Stimulated activated effector memory CD8-positive, alpha-beta T cell treated with anti-CD3 and anti-CD28 coated beads, Interleukin-12 subunit alpha, Interleukin-12 subunit beta, amount 100 ng/mL, for 72 hours (primary cell): Measurements from ENCODE around the gene UNC45A.

ENCODE experiments used
- ATAC-seq: fragments of 150-1000 bp; cut with Tn5 transposase; 2 replicates; pipeline ENCODE4 v1.10.0; 2021
- DNase-seq, 2 donors: peaks; one replicate each; pipeline ENCODE4 v3.0.0; 2021 to 2022; ENCODE audit warnings: low spot score in 2 of 2
- H3K27ac Mint-ChIP-seq: one replicate; pipeline ENCODE4 v1.8.0; 2022; ENCODE audit warnings: mild to moderate bottlenecking, mixed read lengths
- H3K36me3 Mint-ChIP-seq: one replicate; pipeline ENCODE4 v1.8.0; 2022; ENCODE audit warnings: mild to moderate bottlenecking, mixed read lengths
- H3K4me1 Mint-ChIP-seq: one replicate; pipeline ENCODE4 v1.8.0; 2022; ENCODE audit warnings: mixed read lengths
- H3K4me3 Mint-ChIP-seq: one replicate; pipeline ENCODE4 v1.8.0; 2022; ENCODE audit warnings: mild to moderate bottlenecking, mixed read lengths
- H3K9me3 Mint-ChIP-seq: one replicate; pipeline ENCODE4 v1.8.0; 2022; ENCODE audit warnings: mixed read lengths

Gene UNC45A

GRCh38 chr15:90956274-90957030, 21.4 kb downstream of the UNC45A start:
- H3K36me3 Mint-ChIP-seq = peaks cover 73% of the 10 kb centered on the region
- ATAC-seq (no peak), DNase-seq (peak; percentile 28 to 70)
- peaks cover 16% of the 10 kb centered on the region for H3K4me1 Mint-ChIP-seq
- H3K27ac Mint-ChIP-seq = peak overlapping the region; percentile 96
- H3K4me3 Mint-ChIP-seq = peak overlapping the region; percentile 79
- H3K9me3 Mint-ChIP-seq = no peaks in the 10 kb centered on the region

DNA sequence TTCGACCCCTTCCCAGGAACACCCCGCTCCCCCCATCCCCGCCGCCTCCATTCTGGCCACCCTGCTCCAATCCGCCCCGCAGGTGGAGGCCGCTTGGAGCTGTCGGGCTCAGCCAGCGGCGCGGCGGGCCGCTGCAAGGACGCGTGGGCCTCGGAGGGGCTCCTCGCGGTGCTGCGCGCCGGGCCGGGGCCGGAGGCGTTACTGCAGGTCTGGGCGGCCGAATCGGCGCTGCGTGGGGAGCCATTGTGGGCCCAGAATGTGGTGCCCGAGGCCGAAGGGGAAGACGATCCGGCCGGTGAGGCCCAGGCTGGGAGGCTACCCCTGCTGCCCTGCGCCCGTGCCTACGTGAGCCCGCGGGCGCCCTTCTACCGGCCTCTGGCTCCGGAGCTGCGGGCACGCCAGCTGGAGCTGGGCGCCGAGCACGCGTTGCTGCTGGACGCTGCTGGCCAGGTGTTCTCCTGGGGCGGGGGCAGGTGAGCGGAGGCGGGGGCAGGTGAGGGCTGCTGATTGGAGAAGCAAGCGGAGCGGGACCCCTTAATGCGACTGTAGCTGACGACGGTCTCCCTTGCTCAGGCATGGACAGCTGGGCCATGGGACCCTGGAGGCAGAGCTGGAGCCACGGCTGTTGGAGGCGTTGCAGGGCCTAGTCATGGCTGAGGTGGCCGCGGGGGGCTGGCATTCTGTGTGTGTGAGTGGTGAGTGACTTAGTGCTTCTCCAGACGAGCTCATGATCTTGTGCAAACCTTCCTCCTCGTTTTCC, 22.1 kb downstream of the UNC45A start:
- Mint-ChIP-seq H3K27ac (no peak overlapping the region), H3K36me3 (peaks cover 73% of the 10 kb centered on the region), H3K4me1 (peaks cover 16% of the 10 kb centered on the region), H3K4me3 (peak overlapping the region; percentile 79), H3K9me3 (no peaks in the 10 kb centered on the region)
- ATAC-seq = no peak
- no peak for DNase-seq

DNA sequence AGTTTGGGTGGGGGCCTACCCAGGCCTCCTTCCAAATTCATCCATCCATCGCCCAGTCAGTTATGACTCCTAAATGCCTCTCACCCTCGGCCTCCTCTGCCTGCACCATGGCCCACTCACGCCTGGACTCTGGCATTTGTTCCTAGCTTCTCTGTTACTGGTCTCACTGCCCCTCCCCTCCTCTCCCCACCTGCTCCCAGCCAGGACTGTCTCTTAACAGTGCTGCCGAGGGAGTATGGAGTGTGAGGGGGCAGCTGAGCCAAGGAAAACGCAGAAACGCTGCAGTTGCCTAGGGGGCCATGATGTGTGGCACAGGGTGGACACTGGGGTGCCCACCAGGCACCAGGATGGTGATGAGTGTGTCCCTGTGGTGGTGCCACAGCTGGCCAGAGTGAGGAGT, 22.7 kb downstream of the UNC45A start:
- H3K36me3 Mint-ChIP-seq = peaks cover 73% of the 10 kb centered on the region
- DNase-seq (no peak), ATAC-seq (no peak)
- peak overlapping the region; percentile 79 for H3K4me3 Mint-ChIP-seq
- H3K4me1 Mint-ChIP-seq = peaks cover 16% of the 10 kb centered on the region
- no peak overlapping the region for H3K27ac Mint-ChIP-seq
- no peaks in the 10 kb centered on the region for H3K9me3 Mint-ChIP-seq

DNA sequence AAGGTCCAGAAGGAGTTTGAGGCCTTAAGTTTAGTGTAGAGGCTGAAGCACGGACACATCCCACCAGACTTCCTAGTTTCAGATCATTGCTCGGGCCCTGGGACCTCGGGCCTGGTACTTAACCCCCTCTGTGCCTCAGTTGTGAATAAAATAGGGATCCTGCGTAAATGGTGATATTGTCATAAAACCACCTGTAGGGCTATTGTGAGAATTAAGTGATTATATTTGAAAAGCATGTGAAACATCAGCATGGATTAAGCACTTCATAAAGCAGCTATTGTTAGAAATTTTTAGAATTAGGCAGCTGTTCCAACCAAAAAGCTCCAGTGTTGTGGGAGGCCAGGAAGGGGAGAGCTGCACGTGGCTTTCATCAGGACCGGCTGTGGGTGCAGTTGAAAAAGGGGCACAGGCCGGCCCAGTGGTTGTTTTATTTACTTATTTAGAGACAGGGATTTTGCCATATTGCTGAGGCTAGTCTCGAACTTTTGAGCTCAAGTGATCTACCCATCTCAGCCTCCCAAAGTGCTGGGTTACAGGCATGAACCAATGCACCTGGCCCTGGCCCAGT, 24.0 kb downstream of the UNC45A start:
- no peak for DNase-seq
- Mint-ChIP-seq H3K4me3 (no peak overlapping the region), H3K36me3 (peaks cover 74% of the 10 kb centered on the region), H3K27ac (no peak overlapping the region), H3K4me1 (peaks cover 7% of the 10 kb centered on the region), H3K9me3 (no peaks in the 10 kb centered on the region)
- no peak for ATAC-seq

DNA sequence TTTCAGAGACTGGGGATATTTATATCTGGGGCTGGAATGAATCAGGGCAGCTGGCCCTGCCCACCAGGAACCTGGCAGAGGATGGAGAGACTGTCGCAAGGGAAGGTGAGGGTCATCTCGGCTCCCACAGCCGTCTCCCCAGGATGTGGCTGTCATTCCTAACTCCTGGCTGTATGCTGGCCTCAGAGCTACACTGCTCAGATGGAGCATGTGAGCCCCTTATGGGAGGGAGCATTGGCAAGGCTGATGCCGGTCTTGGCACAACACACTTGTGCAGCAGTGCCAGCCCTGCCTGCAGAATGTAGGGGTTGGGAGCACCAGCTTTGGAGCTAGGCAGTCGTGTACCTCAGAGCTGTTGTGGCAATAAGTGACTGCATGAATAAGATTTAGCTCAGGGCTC, 24.8 kb downstream of the UNC45A start:
- Mint-ChIP-seq H3K4me1 (peaks cover 6% of the 10 kb centered on the region), H3K36me3 (peaks cover 74% of the 10 kb centered on the region), H3K4me3 (no peak overlapping the region), H3K27ac (no peak overlapping the region), H3K9me3 (no peaks in the 10 kb centered on the region)
- ATAC-seq = no peak
- no peak for DNase-seq

GRCh38 chr15:90960298-90961091, 25.4 kb downstream of the UNC45A start:
- Mint-ChIP-seq H3K4me3 (no peak overlapping the region), H3K36me3 (peaks cover 78% of the 10 kb centered on the region), H3K4me1 (peaks cover 6% of the 10 kb centered on the region), H3K27ac (peak overlapping the region; percentile 5), H3K9me3 (no peaks in the 10 kb centered on the region)
- ATAC-seq = no peak
- no peak for DNase-seq

GRCh38 chr15:90962021-90962420, 26.9 kb downstream of the UNC45A start:
- Mint-ChIP-seq H3K4me1 (peaks cover 6% of the 10 kb centered on the region), H3K4me3 (no peak overlapping the region), H3K9me3 (no peaks in the 10 kb centered on the region), H3K36me3 (peaks cover 89% of the 10 kb centered on the region), H3K27ac (no peak overlapping the region)
- DNase-seq (no peak), ATAC-seq (no peak)

GRCh38 chr15:90966262-90966661, 31.2 kb downstream of the UNC45A start:
- Mint-ChIP-seq H3K4me3 (no peak overlapping the region), H3K9me3 (no peaks in the 10 kb centered on the region), H3K4me1 (no peaks in the 10 kb centered on the region), H3K36me3 (peaks cover 85% of the 10 kb centered on the region), H3K27ac (no peak overlapping the region)
- no peak for ATAC-seq
- no peak for DNase-seq

- Mint-ChIP-seq H3K4me1 (no peaks in the 10 kb centered on the region), H3K27ac (no peak overlapping the region), H3K9me3 (no peaks in the 10 kb centered on the region), H3K36me3 (peaks cover 85% of the 10 kb centered on the region), H3K4me3 (no peak overlapping the region)
- ATAC-seq (no peak), DNase-seq (no peak)
Observed at GRCh38 chr15:90967206-90967605, 32.1 kb downstream of the UNC45A start.

- no peak overlapping the region for H3K4me3 Mint-ChIP-seq
- peaks cover 85% of the 10 kb centered on the region for H3K36me3 Mint-ChIP-seq
- no peaks in the 10 kb centered on the region for H3K9me3 Mint-ChIP-seq
- H3K27ac Mint-ChIP-seq = no peak overlapping the region
- DNase-seq (no peak), ATAC-seq (no peak)
- H3K4me1 Mint-ChIP-seq = no peaks in the 10 kb centered on the region
Observed at GRCh38 chr15:90968434-90968833, 33.3 kb downstream of the UNC45A start.

DNA sequence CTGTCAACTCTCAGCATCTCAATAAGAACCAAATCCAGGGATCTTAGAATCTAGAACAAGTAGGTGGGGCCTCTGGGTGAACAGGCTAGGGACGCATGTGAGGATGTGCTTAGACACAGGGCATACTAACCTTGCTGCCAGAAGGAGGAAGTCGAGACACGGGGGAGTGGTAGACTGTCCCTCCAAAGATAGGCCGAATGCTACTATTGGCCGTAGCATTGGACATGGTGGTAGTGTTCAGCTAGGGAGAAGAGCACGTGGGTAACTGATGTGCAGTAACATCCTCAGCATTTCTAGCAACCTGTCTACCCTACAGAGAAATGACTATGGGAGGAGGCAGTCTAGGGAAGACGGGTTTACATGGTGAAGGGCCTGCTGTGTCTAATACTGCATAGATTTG, 35.2 kb downstream of the UNC45A start:
- no peak overlapping the region for H3K27ac Mint-ChIP-seq
- H3K4me3 Mint-ChIP-seq = no peak overlapping the region
- no peak for DNase-seq
- ATAC-seq = no peak
- H3K9me3 Mint-ChIP-seq = no peaks in the 10 kb centered on the region
- H3K4me1 Mint-ChIP-seq = no peaks in the 10 kb centered on the region
- peaks cover 85% of the 10 kb centered on the region for H3K36me3 Mint-ChIP-seq

DNA sequence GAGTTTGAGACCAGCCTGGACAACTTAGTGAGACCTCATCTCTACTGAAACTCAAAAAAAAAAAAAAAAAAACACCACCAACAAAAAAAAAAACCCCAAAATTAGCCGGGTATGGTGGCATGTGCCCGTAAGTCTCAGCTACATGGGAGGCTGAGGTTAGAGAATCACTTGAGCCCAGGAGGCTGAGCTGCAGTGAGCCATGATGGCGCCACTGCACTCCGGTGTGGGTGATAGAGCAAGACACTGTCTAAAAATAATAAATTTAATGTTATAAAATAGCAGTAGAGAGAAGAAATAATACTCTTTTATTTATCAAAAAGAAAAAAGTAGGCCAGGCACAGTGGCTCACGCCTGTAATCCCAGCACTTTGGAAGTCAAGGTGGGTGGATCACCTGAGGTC, 37.0 kb downstream of the UNC45A start:
- Mint-ChIP-seq H3K4me1 (no peaks in the 10 kb centered on the region), H3K9me3 (no peaks in the 10 kb centered on the region), H3K36me3 (peaks cover 90% of the 10 kb centered on the region), H3K4me3 (no peak overlapping the region), H3K27ac (no peak overlapping the region)
- no peak for DNase-seq
- no peak for ATAC-seq

- H3K27ac Mint-ChIP-seq = no peak overlapping the region
- no peaks in the 10 kb centered on the region for H3K9me3 Mint-ChIP-seq
- no peak for ATAC-seq
- no peak for DNase-seq
- H3K36me3 Mint-ChIP-seq = peaks cover 98% of the 10 kb centered on the region
- H3K4me1 Mint-ChIP-seq = no peaks in the 10 kb centered on the region
- H3K4me3 Mint-ChIP-seq = no peak overlapping the region
Observed at GRCh38 chr15:90974216-90974615, 39.1 kb downstream of the UNC45A start.

DNA sequence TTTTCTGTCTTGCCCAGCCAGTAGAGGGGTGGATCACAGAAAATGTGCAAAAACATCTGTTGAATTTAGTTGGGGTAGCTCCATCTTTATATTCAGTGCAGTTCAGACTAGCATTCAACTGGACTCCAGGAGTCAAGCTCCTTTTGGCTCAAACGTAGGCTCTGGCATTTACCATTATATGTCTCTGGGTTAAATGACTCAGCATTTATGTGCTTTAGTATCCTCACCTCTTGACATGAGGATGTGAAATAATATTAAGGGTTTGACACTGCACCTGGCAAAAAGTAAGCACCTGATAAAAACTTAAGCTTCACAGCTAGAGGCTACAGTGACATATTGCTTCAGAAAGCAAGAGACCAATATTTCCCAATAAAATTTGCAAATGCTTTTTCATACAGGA, 44.5 kb downstream of the UNC45A start:
- H3K27ac Mint-ChIP-seq = no peak overlapping the region
- H3K36me3 Mint-ChIP-seq = peaks cover 100% of the 10 kb centered on the region
- peaks cover 9% of the 10 kb centered on the region for H3K4me1 Mint-ChIP-seq
- ATAC-seq = no peak
- no peaks in the 10 kb centered on the region for H3K9me3 Mint-ChIP-seq
- no peak for DNase-seq
- no peak overlapping the region for H3K4me3 Mint-ChIP-seq

DNA sequence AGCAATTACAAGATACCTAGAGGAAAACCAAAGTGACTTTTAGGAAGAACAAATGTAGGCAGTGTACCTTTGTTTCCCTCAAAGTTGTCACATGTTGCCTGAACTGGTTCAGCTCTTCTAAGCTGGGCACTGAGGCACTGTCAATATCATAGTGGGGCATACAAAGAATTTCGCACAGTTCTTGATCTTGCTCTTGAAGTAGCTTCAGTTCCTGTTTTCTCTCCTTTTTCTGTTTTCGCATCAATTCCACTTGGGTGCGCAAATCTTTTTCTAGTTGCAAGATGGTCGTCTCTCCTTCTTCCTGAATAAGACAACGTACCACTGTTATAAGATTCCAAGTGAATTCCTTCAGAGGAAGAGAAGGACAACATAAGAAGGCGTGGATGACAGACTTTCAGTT, 46.6 kb downstream of the UNC45A start:
- peaks cover 9% of the 10 kb centered on the region for H3K4me1 Mint-ChIP-seq
- no peaks in the 10 kb centered on the region for H3K9me3 Mint-ChIP-seq
- no peak overlapping the region for H3K27ac Mint-ChIP-seq
- peaks cover 80% of the 10 kb centered on the region for H3K36me3 Mint-ChIP-seq
- no peak for DNase-seq
- H3K4me3 Mint-ChIP-seq = no peak overlapping the region
- no peak for ATAC-seq
